GM19240 (cell line): Measurements from ENCODE around the gene RNASET2.
"Not testable (repeated sequence)": the region's sequence is repeated elsewhere in the genome, so short reads cannot be mapped to it uniquely, and the experiment has no call there.

Experiments used
- DNase-seq: peaks from one replicate; pipeline ENCODE4 v3.0.0; 2011; ENCODE audit warnings: low spot score; ENCODE audit not compliant: insufficient read length

Gene RNASET2

DNA sequence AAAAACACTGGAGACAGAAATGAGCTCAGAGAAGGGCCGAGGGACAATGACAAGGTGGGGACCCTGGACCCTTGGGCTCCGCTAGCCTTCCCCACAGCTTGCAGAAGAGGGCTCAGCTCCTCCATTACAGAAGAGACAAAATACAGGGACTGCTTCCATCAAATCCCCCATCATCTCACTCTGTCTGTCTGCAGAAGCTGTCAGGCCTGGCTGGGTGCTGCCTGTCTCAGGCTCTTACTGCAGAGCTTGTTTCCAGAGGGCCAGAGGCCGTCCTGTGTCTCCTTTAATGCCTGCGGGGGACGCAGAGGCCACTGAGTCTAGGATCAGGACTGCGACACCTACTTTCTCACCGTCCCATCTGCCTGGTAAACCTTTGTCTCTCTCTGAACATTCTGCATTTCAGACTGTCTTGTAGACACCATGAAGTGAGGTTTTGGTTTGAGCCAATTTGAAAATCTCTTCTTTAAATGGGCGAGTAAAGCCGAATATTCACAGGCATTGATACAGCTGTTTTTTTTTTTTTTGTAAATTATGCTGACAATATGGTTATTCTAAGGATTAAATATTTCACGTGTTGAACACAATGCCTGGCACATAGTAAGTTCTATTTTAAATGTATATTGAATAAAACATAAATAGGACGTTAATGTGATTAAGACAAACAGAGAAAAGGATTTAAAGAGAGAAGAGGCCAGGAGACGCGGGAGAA is 28.3 kb downstream of the RNASET2 start:
- no peak for DNase-seq

DNA sequence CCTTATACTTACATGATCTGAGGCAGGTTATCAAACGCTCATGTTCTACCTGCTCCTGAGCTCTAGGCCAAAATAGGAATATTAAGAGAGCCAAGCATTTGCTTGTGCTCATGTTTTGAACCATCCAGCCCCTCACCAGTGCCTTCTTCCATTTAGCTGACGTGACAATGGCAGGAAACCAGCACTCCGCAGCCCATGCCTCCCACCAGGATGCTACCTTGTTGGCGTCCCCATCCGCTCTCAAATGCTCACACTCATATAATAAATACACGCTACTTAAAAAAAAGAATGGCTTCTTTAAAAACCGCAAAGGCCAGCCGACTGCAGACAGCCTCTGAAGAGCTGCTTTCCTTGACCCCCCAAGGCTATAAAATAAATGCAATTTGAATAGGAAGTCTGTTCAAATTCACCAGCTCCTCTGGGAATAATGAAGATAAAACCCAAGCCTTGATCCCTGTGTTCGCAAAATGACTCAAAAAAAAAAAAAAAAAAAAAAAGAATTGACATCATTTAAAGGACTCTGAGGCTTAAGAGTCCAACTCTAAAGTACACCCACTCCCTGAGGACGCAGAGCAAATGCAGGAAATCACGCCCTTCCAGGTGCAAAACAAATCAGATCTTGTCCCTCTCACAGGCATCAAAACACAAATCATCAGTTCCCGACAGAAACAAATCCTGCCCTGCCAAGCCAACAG is 29.0 kb downstream of the RNASET2 start:
- DNase-seq: no peak

DNA sequence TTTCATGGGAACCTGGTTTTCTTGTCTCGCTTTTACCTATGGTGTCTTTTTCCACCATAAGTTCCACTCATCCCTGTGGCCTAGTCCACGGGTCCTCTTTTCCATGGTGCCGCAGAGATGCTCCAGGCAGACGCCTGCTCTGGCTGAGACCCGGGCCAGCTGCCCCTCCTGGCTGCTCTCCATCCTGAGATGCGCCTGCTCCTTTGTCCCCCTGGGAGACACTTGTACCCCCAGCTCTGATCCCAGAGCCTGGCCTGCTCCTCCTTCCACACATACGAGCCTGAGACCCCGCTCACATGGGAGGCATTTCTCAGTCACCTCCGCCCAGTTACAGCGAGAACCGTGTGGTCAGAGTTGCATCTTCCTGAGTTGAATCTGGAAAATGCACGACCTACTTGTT is 29.6 kb downstream of the RNASET2 start:
- no peak for DNase-seq

DNA sequence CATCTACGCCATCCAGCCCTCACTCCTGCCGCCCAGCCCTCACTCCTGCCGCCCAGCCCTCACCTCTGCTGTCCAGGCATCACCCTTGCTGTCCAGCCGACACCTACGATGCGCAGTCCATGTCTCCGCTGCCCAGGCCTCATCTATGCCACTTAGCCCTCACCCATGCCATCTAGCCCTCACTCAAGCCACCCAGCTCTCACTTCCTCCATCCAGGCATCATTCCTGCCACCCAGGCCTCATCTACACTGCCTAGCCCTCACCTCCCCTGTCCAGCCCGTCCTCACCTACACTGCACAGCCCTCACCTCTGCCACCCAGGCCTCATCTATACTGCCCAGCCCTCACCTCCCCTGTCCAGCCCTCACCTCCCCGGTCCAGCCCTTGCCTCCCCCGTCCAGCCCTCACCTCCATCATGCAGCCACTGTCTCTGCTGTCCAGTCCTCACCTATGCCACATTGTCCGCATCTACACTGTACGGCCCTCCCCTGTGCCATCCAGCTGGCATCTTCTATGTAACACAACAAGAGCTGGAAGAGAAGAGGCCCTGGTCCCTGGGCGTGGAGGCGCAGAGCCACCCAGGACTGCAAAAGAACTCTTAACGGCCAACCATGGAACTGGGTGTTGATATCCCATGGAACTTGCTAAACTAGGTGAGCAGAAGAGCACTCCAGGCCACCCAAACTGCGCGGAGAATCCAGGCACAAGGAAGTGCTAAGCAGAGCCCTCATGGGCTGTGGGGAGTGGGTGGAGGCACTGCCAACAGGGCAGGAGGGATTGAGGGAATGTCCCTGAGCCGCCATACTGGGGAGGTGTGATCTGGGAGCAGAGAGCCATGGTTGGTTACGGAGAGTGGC is 31.0 kb downstream of the RNASET2 start:
- DNase-seq: no peak

DNA sequence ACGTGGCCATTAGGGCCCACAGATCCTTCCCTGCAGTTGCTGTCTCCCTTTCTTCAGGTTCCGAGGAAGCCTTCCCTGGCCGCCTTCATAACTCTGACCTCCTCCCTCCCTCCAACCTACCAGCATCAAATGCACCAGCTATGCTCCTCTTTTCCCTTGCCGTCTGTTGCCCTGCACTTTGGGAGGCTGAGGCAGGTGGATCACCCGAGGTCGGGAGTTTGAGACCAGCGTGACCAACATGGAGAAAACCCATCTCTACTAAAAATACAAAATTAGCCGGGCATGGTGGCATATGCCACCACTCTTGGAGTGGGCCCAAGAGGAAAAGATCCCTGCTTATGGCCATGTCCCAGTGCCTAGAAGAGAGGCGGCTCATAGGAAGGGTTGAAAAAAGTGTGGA is 31.8 kb downstream of the RNASET2 start:
- DNase-seq: no peak

DNA sequence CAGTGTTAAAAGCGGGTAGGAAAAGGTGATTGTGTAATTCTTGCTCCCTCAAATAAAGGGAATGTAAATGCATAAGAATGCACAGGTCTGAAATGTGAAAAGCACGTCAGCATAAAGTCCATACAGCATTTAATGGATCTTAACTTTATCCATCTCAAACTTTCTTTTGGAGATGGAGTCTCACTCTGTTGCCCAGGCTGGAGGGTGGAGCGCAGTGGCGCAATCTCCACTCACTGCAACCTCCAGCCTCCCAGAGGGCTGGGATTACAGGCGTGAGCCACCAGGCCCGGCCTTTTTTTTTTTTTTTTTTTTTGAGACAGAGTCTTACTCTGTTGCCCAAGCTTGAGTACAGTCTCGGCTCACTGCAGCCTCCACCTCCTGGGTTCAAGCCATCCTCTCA is 33.4 kb downstream of the RNASET2 start:
- no peak for DNase-seq

DNA sequence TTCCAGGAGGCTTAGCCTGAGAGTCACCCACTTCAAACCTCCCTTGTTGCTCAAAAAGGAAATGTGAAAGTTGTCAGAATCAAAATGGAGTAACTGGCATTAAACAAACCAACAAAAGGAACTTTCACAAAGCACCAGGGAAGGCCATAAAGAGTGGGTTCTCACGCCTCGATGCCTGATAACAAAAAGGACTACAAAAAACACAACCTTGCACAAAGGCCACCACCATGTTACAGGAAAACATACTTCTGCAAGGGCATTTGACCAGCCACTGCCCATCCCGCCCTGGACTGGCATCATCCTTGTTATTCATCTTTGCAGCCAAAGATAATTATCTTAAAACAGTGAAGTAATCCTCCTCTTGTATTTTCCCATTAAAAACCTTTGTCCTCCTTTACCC is 34.8 kb downstream of the RNASET2 start:
- no peak for DNase-seq

DNA sequence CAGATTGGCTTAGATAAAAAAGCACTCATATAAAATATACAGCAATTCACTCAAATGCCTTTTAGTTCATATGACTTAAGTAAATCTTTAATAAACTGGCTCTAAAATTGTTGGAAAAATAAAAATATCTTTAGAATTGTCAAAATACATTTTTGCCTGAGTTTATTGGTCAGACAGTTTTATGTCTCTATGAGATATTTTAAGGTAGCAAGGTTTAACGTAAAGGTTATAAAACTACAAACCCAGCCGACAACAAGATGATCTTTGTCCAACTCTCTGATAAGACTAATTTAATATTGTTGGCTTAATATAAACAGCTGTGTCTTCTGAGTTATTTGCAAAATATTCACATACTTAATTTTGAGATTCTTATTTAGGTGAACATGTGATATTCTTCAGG is 39.5 kb downstream of the RNASET2 start:
- DNase-seq: no peak

DNA sequence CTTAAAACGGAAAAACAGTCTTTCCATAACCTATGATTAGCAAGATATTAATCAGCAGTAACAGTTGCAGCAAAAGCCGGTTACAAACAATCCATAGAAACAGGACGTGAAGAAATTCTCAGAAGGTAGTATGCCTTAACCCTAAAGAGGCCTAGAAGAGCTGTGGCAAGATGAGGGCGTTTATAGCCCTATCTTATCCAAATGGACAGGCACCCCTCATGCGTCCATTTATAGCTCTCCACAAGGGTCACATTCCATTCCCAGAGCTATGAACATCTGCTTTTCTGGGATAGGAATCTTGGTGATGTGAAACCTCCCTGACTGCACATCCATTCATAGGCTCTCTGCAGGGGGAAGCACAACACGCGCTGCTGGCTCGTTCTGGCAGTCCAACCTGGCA is 40.9 kb downstream of the RNASET2 start:
- DNase-seq: not testable (repeated sequence)

DNA sequence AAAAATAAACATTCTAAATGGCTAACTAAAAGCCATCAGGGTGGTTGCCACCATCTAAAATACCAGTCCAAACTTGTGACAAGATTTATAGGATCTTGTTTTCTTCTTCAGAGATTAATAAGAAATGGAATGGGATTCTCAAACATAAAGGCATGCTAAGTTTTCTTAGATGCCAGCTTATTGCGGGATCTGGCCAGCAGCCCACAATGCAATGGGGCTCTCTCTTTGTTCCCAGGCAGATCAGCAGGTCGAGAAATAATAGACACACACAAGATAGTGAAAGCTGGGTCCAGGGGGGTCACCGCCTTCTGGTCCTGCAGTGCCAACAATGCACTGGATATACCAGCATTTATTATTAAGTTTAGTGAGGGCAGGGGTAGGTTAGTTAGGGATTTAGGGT is 41.4 kb downstream of the RNASET2 start:
- DNase-seq: not testable (repeated sequence)

DNA sequence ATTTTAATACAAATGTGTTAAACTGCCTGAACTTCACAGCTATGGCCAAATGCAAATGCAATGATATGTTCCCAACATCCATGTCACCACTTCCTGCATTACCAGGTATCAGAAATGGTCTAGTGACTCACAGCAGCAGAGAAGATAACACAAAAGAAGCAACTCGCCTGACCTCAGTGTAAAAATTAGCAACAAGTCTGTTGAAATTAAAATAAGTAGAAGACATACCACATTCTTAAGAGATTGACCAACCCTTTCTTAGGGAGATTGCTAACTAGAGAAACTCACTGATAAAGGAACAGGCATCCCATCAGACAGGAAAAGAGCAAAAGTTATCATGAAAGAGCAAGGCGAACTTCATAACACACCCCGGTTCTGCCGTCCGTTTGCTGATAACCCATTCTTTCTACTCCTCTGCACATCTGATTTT is 45.1 kb downstream of the RNASET2 start:
- DNase-seq: no peak

DNA sequence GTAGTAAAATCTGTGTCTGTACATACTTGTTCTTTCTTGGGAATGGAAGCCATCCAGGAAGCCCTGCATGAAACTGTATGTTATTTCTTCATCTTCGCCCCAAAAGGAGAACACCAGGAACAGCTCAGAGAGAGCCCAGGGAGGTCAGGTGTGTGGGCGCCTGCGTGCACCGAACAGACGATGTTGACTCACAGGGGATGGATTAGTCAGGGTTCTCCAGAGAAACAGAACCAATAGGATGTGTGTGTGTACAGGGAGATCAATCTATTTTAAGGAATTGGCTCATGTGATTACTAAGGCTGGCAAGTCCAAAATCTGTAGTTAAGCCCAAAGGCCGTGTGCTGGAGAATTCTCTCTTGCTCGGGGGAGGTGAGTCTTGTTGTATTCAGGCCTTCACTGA is 45.7 kb downstream of the RNASET2 start:
- no peak for DNase-seq

DNA sequence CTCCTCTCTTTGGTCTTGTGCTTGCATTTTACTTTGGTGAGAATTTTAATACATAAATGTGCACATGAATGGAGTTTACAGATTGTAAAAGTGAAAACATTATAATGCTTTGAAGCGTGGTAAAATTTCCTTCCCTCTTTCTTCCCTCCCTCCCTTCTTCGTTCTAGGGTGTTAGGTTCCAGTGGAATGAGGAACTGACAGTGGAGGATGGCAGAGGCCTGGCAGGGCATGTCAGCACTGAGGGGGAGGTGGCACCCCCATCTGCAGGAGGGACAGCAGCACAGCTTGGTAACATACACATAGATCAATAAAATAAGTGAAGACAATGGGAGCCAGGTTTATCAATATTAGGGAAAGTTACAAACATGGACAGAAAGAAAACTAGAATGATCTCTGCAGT is 47.5 kb downstream of the RNASET2 start:
- DNase-seq: no peak

DNA sequence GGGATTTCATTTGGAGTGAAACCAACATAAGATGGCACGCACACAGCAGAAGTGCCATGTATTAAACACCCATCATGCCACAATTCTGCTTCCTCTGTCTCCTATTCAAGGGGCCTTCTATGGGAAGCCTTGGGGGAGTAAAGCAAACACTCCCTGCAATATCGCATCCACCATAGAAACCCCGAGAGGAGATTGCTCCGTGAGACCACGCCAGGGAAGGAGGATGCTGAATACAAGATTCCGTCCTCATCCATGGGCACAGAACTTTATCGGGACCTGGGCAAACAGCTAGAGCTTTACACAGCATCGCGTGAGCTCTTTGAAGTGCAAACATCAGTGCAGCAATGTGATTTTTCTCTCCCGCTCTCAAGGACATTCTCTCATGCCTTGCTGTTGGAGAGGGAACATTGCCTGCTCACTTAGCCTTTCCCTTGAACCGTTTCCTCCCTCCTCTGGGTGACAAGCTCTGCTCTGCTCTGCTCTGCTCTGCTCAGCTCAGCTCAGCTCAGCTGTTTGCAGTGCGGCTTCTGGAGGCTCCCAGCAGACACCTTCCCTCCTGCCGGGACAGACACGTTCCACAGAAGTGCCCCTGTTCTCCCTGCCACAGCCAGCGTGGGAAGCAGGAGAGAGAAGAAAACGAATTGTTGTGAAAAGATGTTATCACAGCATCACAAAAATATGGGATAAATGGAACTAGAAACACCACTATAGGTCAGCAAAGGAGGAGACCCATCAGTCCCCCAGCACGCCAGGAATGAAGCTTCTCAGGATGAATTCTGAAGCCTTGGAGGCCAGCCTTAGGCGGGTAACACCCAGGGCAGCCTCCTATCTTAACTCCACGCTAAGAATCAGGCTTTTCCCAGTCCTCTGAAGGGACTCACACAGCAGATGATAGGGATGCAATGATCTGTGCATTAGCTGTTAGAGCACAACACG is 48.2 kb downstream of the RNASET2 start:
- DNase-seq: no peak

DNA sequence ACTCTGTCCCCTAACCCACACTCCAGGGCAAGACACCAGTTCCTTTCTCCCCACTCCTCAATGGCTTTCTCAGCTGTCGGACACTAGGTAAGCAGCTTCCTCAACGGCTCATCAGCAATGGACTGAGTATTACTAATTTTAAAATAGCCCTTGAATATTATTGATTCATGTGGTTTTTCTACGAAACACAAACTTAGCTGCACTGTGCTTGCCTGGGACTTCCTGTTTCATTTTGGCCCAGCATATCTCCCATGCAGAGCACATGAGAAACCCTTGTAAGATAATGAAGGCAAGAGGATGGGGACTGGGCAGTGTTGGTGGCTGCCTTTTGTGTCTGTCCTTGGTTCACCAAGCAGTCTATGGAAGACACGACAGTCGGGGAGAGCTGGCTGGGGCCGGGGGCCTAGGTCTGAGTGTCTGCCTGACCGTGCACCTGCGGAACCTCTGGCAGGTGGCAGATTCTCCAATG is 48.9 kb downstream of the RNASET2 start:
- DNase-seq: peak; percentile 49

DNA sequence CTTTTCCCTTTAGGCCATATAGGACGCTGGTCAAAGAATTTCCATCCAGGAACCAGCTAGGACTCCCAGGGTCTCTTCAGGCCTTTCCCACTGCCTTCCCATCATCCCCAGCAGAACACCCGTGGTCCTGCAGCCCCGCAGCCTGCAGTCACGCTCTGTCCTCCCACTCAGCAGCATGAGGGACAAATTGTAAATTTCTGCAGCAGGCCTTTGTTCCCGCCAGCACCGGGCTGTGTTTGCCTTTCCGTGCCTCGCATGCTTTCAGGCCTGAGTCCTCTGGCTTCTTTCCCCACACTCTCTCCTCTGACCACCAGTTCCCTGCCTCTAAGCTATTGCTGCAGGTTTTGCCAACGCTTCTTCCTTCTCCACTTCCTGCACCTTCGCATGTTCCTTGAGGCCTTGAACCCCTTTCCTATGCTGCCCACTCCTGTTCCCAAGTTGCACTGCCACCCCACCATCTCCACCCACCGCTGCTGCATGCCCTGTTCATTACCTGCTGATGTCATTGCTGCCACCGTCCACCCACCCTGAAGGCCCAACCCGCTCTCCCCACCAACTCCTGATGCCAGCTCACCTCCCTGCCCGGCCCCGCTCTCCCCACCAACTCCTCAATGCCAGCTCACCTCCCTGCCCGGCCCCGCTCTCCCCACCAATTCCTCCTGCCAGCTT is 49.8 kb downstream of the RNASET2 start:
- DNase-seq: no peak

DNA sequence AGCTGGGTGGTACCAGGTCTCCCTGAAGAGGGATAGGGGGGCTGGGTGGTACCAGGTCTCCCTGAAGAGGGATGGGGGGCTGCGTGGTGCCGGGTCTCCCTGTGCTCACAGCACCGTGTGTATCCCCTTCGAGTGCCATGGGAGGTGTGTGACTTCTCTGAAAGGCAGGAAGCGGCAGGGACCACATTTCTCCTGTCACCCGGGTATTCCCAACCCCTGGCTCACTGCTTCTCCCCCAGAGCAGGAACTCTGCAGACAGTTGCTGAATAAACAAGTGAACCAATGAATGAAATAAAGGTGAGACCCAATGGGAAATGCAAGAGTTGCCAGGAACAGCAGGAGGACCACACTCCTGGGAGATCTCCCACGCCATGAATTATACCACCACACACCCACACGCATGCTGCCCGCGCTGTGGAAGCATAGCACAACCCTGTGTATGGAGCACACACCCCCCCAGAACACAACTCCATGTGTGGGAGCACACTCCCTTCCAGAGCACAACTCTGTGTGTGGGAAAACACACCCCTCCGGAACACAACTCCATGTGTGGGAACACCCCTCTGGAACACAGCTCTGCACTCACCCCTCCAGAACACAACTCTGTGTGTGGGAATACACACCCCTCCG is 50.7 kb downstream of the RNASET2 start:
- no peak for DNase-seq

DNA sequence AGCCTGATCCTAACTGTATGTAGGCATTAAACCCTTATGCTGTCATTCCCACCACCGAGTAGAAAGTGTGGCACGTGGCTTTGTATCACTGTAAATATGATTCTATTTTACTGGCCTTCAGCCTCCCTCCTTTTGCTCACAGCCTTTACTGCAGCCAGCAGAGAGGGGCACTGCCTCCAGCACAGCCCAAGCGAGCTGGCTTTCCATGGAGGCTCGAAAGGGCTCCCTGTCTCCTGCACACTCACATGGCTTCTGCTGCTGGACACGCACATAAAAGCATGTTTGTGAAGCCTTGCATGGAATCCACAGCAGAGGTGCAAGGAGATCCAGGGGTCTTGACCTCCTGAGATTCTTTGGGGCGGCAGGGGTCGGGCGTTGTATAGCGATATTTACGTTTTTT is 51.3 kb downstream of the RNASET2 start:
- DNase-seq: no peak

DNA sequence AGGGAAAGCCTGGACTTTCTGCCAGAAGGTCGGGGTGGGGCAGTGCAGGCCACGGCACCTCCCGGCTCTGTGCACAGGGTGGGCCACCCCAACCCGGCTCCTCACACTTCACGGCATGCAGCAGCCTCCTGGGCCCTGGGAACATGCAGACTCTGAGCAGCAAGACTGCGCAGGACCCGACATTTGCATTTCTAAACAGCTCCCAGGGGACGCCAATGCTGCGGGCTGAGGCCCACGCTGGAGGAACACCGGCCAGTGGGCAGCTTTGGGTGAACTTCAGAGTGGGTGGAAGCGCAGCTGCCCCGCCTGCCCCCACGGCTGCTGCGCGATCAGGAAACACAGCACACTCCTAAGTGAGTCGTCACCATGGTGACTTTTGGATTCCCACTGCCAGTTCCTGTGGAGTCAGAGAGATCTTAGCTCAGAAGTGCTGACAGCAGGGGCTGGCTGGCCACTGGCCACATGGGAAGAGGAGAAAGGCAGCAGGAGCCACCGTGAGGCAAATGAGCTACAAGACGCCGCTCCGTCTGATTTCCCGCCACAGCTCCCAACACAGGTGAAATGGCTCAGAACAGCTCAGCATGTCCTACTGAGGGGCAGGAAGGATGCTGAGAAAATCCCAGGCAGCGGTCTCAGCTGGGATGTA is 52.1 kb downstream of the RNASET2 start:
- no peak for DNase-seq
